ENCODE data around the gene PAH. TPM values are rescaled to one million over a fixed set of nuclear protein-coding genes. Genes with fewer than 3 reads are reported as not detected.
A peak's percentile ranks its signal among the peaks of the same experiment; 100 is the strongest.

PAH gene
- total RNA-seq, 4 donors from 2014 or later, result 0.58 to 1.2 (median 0.63) TPM; not detected in 1

- intact Hi-C loops (cut with DNase I), result loop anchor here (10.0 kb wide), 1 partner anchor 594 kb away; no protein-coding TSS in a partner anchor
These were observed 34.0 kb upstream of the PAH start for GRCh38 chr12:102950950-102951619.

GRCh38 chr12:102950107-102950949 lies 33.3 kb upstream of the PAH start:
- H3K36me3 ChIP-seq, result no peaks in the 10 kb centered on the region
- no peak overlapping the region for H3K4me3 ChIP-seq (replicated peaks in 1 of 3)
- intact Hi-C loops (cut with DNase I), result loop anchor here (10.0 kb wide), 1 partner anchor 594 kb away; no protein-coding TSS in a partner anchor
- H3K27me3 ChIP-seq, result peaks cover 5% of the 10 kb centered on the region
- no peak for DNase-seq
- 3 to 6% methylated on average over 29 to 36 of the region's 37 CpGs for WGBS, 2 donors
- H3K27ac ChIP-seq, result no peak overlapping the region
- H3K4me1 ChIP-seq, result no peaks in the 10 kb centered on the region
- no peaks in the 10 kb centered on the region for H3K9me3 ChIP-seq
- no peak for TF ChIP-seq CTCF (IDR thresholded peaks at IDR 0.05)
- TF ChIP-seq POLR2A (IDR thresholded peaks at IDR 0.05), result no peak

More at GRCh38 chr12:102950950-102951619, 34.0 kb upstream of the PAH start:
- Histone ChIP-seq H3K9me3 (no peaks in the 10 kb centered on the region), H3K27me3 (peaks cover 11% of the 10 kb centered on the region), H3K36me3 (no peaks in the 10 kb centered on the region), H3K4me3 (replicated peaks in 1 of 3) (no peak overlapping the region), H3K4me1 (peaks cover 1 to 2% of the 10 kb centered on the region in 2 donors), H3K27ac (no peak overlapping the region)
- TF ChIP-seq CTCF (IDR thresholded peaks at IDR 0.05), result no peak
- no peak for TF ChIP-seq POLR2A (IDR thresholded peaks at IDR 0.05)
- 3 to 6% methylated on average over 21 of the region's 21 CpGs for WGBS, 2 donors
- DNase-seq, result no peak

- TF ChIP-seq CTCF (IDR thresholded peaks at IDR 0.05) (peak; percentile 42 to 99 (median 74)), POLR2A (IDR thresholded peaks at IDR 0.05) (no peak)
- peak; percentile 49 to 56 for DNase-seq
- Histone ChIP-seq H3K36me3 (no peaks in the 10 kb centered on the region), H3K27ac (no peak overlapping the region), H3K4me3 (replicated peaks in 1 of 3) (no peak overlapping the region), H3K4me1 (no peaks in the 10 kb centered on the region), H3K27me3 (peaks cover 5% of the 10 kb centered on the region), H3K9me3 (no peaks in the 10 kb centered on the region)
- intact Hi-C loops (cut with DNase I), result no loop called here
- WGBS, 2 donors, result 3% methylated on average over 11 of the region's 11 CpGs
These were observed 31.9 kb upstream of the PAH start for GRCh38 chr12:102948941-102949352.

- H3K4me3 ChIP-seq (replicated peaks in 1 of 3), result no peak overlapping the region
- H3K27me3 ChIP-seq, result peaks cover 2% of the 10 kb centered on the region
- H3K9me3 ChIP-seq, result no peaks in the 10 kb centered on the region
- TF ChIP-seq POLR2A (IDR thresholded peaks at IDR 0.05) (no peak), CTCF (IDR thresholded peaks at IDR 0.05) (no peak)
- no peaks in the 10 kb centered on the region for H3K36me3 ChIP-seq
- no peak for DNase-seq
- WGBS, 2 donors, result 21 to 36% methylated on average over 2 of the region's 2 CpGs
- no peaks in the 10 kb centered on the region for H3K4me1 ChIP-seq
- intact Hi-C loops (cut with DNase I), result no loop called here
- H3K27ac ChIP-seq, result no peak overlapping the region
These were observed 29.0 kb upstream of the PAH start for GRCh38 chr12:102946042-102946441.

Data from thyroid gland (tissue), 4 donors.